ENCODE results near the gene GNB3. TPM values are rescaled to one million over a fixed set of nuclear protein-coding genes. Genes with fewer than 3 reads are reported as not detected.

Gene GNB3
- total and polyA plus RNA-seq, 2 donors (not counting 3 experiments of a cell fraction or from before 2014, with no cell fraction given): 9.4 to 12.0 TPM

DNA sequence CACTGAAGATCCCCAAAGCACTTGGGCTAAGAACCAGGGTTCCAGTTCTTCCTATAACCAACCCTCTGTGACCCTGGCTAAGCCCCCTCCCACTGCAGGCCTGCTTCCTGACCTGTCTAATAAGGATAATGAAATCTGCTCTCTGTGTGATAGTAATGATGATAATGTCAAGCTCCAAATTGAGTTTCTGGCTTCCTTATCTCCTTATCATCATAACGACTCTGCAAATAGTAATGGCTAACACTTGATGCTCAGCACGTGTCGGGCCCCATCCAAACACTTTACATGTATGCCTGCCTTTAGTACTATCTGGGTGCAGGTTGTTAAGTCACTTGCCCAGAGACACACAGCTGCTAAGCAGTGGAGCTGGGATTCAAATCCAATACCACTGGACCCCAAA, 24.1 kb upstream of the GNB3 start:
- no peaks in the 10 kb centered on the region for H3K36me3 ChIP-seq (ENCODE audit: control insufficient read depth in 2 of 2, extremely low read depth in 1 of 2, insufficient read depth in 2 of 2, low read length in 2 of 2)
- H3K27ac ChIP-seq (ENCODE audit: insufficient read depth, low read depth, low read length): no peak overlapping the region
- no peak for FAIRE-seq
- intact Hi-C loops (cut with micrococcal nuclease): no loop called here
- DNase-seq (ENCODE audit: low read depth, low spot score): no peak
- TF ChIP-seq JUN (IDR thresholded peaks at IDR 0.05; ENCODE audit: borderline replicate concordance, insufficient read depth, insufficient read length, low read depth) (no peak), GATA2 (IDR thresholded peaks at IDR 0.05; ENCODE audit: insufficient read depth, insufficient read length, low read depth, low read length) (no peak), POLR2AphosphoS5 (IDR thresholded peaks at IDR 0.05; ENCODE audit: insufficient read depth, low read depth, low read length) (no peak), FOS (IDR thresholded peaks at IDR 0.05; ENCODE audit: borderline replicate concordance, insufficient read depth, low read length) (no peak), MYC (IDR thresholded peaks at IDR 0.05; ENCODE audit: low read depth, low read length) (no peak), EZH2 (IDR thresholded peaks at IDR 0.05; ENCODE audit: borderline replicate concordance, low read depth, low read length, severe bottlenecking) (no peak), POLR2A (IDR thresholded peaks at IDR 0.05; ENCODE audit: low read depth, low read length) (no peak)
- TF ChIP-seq, protein P1, sequence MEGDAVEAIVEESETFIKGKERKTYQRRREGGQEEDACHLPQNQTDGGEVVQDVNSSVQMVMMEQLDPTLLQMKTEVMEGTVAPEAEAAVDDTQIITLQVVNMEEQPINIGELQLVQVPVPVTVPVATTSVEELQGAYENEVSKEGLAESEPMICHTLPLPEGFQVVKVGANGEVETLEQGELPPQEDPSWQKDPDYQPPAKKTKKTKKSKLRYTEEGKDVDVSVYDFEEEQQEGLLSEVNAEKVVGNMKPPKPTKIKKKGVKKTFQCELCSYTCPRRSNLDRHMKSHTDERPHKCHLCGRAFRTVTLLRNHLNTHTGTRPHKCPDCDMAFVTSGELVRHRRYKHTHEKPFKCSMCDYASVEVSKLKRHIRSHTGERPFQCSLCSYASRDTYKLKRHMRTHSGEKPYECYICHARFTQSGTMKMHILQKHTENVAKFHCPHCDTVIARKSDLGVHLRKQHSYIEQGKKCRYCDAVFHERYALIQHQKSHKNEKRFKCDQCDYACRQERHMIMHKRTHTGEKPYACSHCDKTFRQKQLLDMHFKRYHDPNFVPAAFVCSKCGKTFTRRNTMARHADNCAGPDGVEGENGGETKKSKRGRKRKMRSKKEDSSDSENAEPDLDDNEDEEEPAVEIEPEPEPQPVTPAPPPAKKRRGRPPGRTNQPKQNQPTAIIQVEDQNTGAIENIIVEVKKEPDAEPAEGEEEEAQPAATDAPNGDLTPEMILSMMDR (IDR thresholded peaks at IDR 0.05; ENCODE audit: extremely low read depth in 1 of 2, insufficient read depth in 1 of 2, low read depth in 1 of 2, low read length in 2 of 2): no peak
- TF ChIP-seq, protein P2, sequence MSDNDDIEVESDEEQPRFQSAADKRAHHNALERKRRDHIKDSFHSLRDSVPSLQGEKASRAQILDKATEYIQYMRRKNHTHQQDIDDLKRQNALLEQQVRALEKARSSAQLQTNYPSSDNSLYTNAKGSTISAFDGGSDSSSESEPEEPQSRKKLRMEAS (IDR thresholded peaks at IDR 0.05; ENCODE audit: insufficient read depth, insufficient read length): no peak
- POLR2A ChIA-PET: no interaction called here
- dilution Hi-C loops (cut with MboI; ENCODE audit: extremely low pct_ligation_motif_present, low sequenced_read_pairs): no loop called here
- H3K4me2 ChIP-seq (ENCODE audit: insufficient read depth, low read length): no peak overlapping the region
- CTCF ChIA-PET: interaction anchor here (1.0 kb wide), 1 partner anchor 63 kb away, joined by 3 read pairs; the partner anchor contains the start of gene MLF2
- H4K20me1 ChIP-seq (replicated peaks; ENCODE audit: control insufficient read depth, extremely low read depth, insufficient read depth, low read length): no peaks in the 10 kb centered on the region
- H2AFZ ChIP-seq (ENCODE audit: low read depth, low read length): no peak overlapping the region
- no peak overlapping the region for H3K4me3 ChIP-seq (replicated peaks in 1 of 3; ENCODE audit: insufficient read depth in 1 of 3, low read depth in 1 of 3, low read length in 3 of 3)
- BruUV-seq (replicated peaks): no TSS peak
- peaks cover 0 to 2% of the 10 kb centered on the region in 2 experiments for H3K27me3 ChIP-seq (ENCODE audit: control insufficient read depth in 2 of 2, insufficient read depth in 2 of 2, low read length in 2 of 2)
- no peaks in the 10 kb centered on the region for H3K9me3 ChIP-seq (replicated peaks; ENCODE audit: control insufficient read depth, insufficient read depth, low read length)
- no peaks in the 10 kb centered on the region for H3K9me1 ChIP-seq (replicated peaks; ENCODE audit: control insufficient read depth, extremely low read depth, insufficient read depth, low read length)
- peaks cover 8% of the 10 kb centered on the region for H3K4me1 ChIP-seq (ENCODE audit: control insufficient read depth, extremely low read depth, insufficient read depth, low read length)
- H3K79me2 ChIP-seq (ENCODE audit: control insufficient read depth, insufficient read depth, low read length): no peaks in the 10 kb centered on the region
- H3K9ac ChIP-seq (replicated peaks; ENCODE audit: extremely low read depth, insufficient read depth, low read length): no peak overlapping the region

All from endothelial cell of umbilical vein (primary cell).